HG02798 (cell line): Measurements from ENCODE around the gene PRPF40A.

ENCODE experiments used
- ATAC-seq: cut with Tn5 transposase; IDR thresholded peaks from one replicate; pipeline ENCODE4 v1.9.1; 2021; ENCODE audit warnings: mild to moderate bottlenecking; ENCODE audit not compliant: unreplicated experiment, poor library complexity

Gene PRPF40A

GRCh38 chr2:152657043-152657442 lies 60.2 kb downstream of the PRPF40A start:
- peak; percentile 52 for ATAC-seq

GRCh38 chr2:152655880-152656279 lies 61.4 kb downstream of the PRPF40A start:
- no peak for ATAC-seq

GRCh38 chr2:152651834-152652233 lies 65.4 kb downstream of the PRPF40A start:
- ATAC-seq = no peak

- ATAC-seq = no peak
Observed at GRCh38 chr2:152650768-152651371, 66.4 kb downstream of the PRPF40A start.

GRCh38 chr2:152649997-152650396 lies 67.3 kb downstream of the PRPF40A start:
- no peak for ATAC-seq

- no peak for ATAC-seq
Observed at GRCh38 chr2:152648336-152648735, 68.9 kb downstream of the PRPF40A start.

GRCh38 chr2:152647552-152647951 lies 69.7 kb downstream of the PRPF40A start:
- ATAC-seq = no peak

GRCh38 chr2:152646775-152647174 lies 70.5 kb downstream of the PRPF40A start:
- no peak for ATAC-seq

GRCh38 chr2:152646264-152646663 lies 71.0 kb downstream of the PRPF40A start:
- no peak for ATAC-seq

GRCh38 chr2:152644189-152644873 lies 72.9 kb downstream of the PRPF40A start:
- no peak for ATAC-seq

- ATAC-seq = no peak
Observed at GRCh38 chr2:152638590-152638989, 78.7 kb downstream of the PRPF40A start.

GRCh38 chr2:152638056-152638455 lies 79.2 kb downstream of the PRPF40A start:
- ATAC-seq = no peak

- ATAC-seq = no peak
Observed at GRCh38 chr2:152637251-152637650, 80.0 kb downstream of the PRPF40A start.

GRCh38 chr2:152635635-152636298 lies 81.5 kb downstream of the PRPF40A start:
- ATAC-seq = peak; percentile 76

GRCh38 chr2:152632736-152633135 lies 84.5 kb downstream of the PRPF40A start:
- no peak for ATAC-seq

GRCh38 chr2:152630466-152630865 lies 86.8 kb downstream of the PRPF40A start:
- no peak for ATAC-seq

- no peak for ATAC-seq
Observed at GRCh38 chr2:152629202-152629601, 88.1 kb downstream of the PRPF40A start.

GRCh38 chr2:152627351-152627957 lies 89.8 kb downstream of the PRPF40A start:
- peak; percentile 48 for ATAC-seq

GRCh38 chr2:152626911-152627339 lies 90.3 kb downstream of the PRPF40A start:
- ATAC-seq = no peak

GRCh38 chr2:152624805-152625204 lies 92.5 kb downstream of the PRPF40A start:
- ATAC-seq = no peak

GRCh38 chr2:152623775-152624174 lies 93.5 kb downstream of the PRPF40A start:
- ATAC-seq = no peak
